Osteocyte (in vitro differentiated cells): Measurements from ENCODE around the gene PARP16. TPM values are rescaled to one million over a fixed set of nuclear protein-coding genes. Genes with fewer than 3 reads are reported as not detected.
"Not testable (repeated sequence)": the region's sequence is repeated elsewhere in the genome, so short reads cannot be mapped to it uniquely, and the experiment has no call there.

Source experiments
- DNase-seq: peaks from one replicate; pipeline ENCODE4 v3.0.0; 2021; ENCODE audit warnings: mixed read lengths; ENCODE audit not compliant: unreplicated experiment; ENCODE audit errors: extremely low spot score
- H3K27ac Mint-ChIP-seq: one replicate; pipeline ENCODE4 v1.8.0; 2021; ENCODE audit warnings: mild to moderate bottlenecking, mixed read lengths; ENCODE audit not compliant: unreplicated experiment
- H3K27me3 Mint-ChIP-seq: one replicate; pipeline ENCODE4 v1.8.0; 2021; ENCODE audit warnings: mixed read lengths; ENCODE audit not compliant: unreplicated experiment
- H3K36me3 Mint-ChIP-seq: one replicate; pipeline ENCODE4 v1.8.0; 2021; ENCODE audit warnings: mixed read lengths; ENCODE audit not compliant: unreplicated experiment
- H3K4me1 Mint-ChIP-seq: one replicate; pipeline ENCODE4 v1.8.0; 2021; ENCODE audit warnings: mixed read lengths; ENCODE audit not compliant: unreplicated experiment
- H3K4me3 Mint-ChIP-seq: one replicate; pipeline ENCODE4 v1.8.0; 2021; ENCODE audit warnings: mild to moderate bottlenecking, moderate library complexity, mixed read lengths; ENCODE audit not compliant: unreplicated experiment
- H3K9me3 Mint-ChIP-seq: one replicate; pipeline ENCODE4 v1.8.0; 2021; ENCODE audit warnings: mixed read lengths; ENCODE audit not compliant: unreplicated experiment
- total RNA-seq: library from RNA; stranded (reverse); gene quantifications from 2 replicates; pipeline ENCODE4 v1.2.1, GENCODE V29; 2021
- TF ChIP-seq, protein P1 (sequence below): fragments of 200-600 bp; sonication (generic); IDR thresholded peaks from 2 replicates; pipeline ENCODE4 v1.5.0; 2021; ENCODE audit warnings: antibody characterized with exemption, mild to moderate bottlenecking, moderate library complexity

The PARP16 gene
- total RNA-seq, 1 donor from 2014 or later: 9.5 TPM

DNA sequence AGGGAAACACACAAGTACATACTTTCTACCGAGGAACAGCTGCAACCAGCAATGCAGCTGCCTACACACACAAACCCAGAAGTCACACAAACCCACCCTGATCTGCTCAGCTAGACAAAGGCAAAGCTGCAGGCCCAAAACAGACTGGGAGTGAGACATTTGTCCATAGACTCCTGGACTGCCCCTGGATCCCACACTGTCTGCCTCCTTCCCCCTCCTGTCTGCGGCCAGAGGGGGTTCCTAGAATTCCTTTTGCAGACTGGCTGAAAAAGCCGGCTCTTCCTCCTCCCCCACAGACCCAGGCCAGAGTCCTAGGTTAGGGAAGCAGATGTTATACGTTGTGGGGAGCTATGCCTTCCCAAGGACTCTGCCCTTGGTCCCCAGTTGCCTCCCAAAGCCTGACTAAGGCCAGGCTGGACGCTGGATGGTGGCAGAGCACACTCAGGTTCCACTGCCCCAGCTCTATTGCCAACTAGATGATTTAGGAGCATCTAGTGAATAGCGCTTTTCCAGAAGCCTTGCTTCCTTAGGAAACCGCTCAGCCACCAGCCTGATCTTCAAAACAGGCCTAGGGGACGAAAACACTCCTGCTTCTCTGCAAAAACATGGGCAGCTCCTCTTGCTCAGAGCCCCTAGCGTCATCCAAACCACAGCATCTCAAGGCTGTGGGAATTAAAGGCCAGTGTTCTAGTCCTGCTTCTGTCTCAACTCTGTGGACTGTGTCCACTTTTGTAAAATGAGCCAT, 38.0 kb downstream of the PARP16 start:
- peaks cover 8% of the 10 kb centered on the region for H3K36me3 Mint-ChIP-seq

DNA sequence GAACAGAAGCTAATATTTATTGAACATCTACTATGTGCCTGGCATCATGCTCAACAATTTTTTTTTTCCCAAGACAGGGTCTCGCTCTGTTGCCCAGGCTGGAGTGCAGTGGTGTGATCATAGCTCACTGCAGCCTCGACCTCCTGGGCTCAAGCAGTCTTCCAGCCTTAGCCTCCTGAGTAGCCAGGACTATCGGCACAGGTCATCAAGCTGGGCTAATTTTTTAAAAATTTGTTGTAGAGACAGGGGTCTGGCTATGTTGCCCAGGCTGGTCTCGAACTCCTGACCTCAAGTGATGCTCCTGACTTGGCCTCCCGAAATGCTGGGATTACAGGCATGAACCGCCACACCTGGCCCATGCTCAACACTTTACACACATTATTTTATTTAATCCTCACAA, 39.7 kb downstream of the PARP16 start:
- H3K9me3 Mint-ChIP-seq: peaks cover 4% of the 10 kb centered on the region
- H3K4me1 Mint-ChIP-seq: no peaks in the 10 kb centered on the region
- H3K27me3 Mint-ChIP-seq: no peaks in the 10 kb centered on the region
- DNase-seq: no peak
- peaks cover 5% of the 10 kb centered on the region for H3K36me3 Mint-ChIP-seq
- H3K27ac Mint-ChIP-seq: no peak overlapping the region
- H3K4me3 Mint-ChIP-seq: no peak overlapping the region
- TF ChIP-seq, protein P1, sequence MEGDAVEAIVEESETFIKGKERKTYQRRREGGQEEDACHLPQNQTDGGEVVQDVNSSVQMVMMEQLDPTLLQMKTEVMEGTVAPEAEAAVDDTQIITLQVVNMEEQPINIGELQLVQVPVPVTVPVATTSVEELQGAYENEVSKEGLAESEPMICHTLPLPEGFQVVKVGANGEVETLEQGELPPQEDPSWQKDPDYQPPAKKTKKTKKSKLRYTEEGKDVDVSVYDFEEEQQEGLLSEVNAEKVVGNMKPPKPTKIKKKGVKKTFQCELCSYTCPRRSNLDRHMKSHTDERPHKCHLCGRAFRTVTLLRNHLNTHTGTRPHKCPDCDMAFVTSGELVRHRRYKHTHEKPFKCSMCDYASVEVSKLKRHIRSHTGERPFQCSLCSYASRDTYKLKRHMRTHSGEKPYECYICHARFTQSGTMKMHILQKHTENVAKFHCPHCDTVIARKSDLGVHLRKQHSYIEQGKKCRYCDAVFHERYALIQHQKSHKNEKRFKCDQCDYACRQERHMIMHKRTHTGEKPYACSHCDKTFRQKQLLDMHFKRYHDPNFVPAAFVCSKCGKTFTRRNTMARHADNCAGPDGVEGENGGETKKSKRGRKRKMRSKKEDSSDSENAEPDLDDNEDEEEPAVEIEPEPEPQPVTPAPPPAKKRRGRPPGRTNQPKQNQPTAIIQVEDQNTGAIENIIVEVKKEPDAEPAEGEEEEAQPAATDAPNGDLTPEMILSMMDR: no peak

More for the DNA sequence above, 38.0 kb downstream of the PARP16 start:
- Mint-ChIP-seq H3K9me3 (peaks cover 4% of the 10 kb centered on the region), H3K4me3 (no peak overlapping the region), H3K27ac (no peak overlapping the region), H3K27me3 (no peaks in the 10 kb centered on the region), H3K4me1 (no peaks in the 10 kb centered on the region)
- DNase-seq: no peak
- TF ChIP-seq, protein P1: no peak

DNA sequence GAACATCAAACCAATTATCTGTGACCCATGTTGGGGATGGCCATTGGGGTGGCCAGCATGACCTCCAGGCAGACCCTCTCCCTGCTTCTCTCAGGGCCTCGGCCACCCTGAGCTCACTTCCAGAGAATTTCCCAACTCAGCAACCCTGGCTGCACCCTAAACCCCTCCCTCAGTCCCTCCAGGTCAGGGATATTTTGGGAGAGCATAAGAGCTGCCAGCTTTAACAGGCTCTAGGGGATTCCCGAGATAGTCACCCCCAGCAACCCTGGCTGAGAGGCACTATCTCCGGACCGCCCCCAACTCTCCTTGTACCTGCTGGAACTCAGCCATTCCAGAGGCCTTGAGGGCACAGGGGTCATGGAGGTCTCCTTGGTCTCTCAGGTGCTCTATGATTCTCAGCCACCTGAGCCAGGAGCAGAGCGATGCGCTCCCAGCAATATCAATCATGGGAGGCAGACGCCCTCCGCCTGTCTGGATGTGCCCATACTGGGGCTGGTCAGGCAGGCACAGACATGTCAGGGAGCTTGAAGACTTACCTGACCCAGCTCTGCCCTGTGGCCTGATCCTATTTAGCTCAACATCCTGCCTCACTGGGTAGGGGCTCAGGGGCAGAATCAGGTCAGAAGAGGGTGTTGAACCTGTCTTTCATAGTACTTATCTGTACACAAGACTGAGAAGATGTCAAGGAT, 40.5 kb downstream of the PARP16 start:
- no peak for DNase-seq
- Mint-ChIP-seq H3K27ac (no peak overlapping the region), H3K27me3 (no peaks in the 10 kb centered on the region), H3K4me3 (no peak overlapping the region), H3K9me3 (peaks cover 4% of the 10 kb centered on the region), H3K36me3 (peaks cover 5% of the 10 kb centered on the region), H3K4me1 (no peaks in the 10 kb centered on the region)
- TF ChIP-seq, protein P1: no peak

DNA sequence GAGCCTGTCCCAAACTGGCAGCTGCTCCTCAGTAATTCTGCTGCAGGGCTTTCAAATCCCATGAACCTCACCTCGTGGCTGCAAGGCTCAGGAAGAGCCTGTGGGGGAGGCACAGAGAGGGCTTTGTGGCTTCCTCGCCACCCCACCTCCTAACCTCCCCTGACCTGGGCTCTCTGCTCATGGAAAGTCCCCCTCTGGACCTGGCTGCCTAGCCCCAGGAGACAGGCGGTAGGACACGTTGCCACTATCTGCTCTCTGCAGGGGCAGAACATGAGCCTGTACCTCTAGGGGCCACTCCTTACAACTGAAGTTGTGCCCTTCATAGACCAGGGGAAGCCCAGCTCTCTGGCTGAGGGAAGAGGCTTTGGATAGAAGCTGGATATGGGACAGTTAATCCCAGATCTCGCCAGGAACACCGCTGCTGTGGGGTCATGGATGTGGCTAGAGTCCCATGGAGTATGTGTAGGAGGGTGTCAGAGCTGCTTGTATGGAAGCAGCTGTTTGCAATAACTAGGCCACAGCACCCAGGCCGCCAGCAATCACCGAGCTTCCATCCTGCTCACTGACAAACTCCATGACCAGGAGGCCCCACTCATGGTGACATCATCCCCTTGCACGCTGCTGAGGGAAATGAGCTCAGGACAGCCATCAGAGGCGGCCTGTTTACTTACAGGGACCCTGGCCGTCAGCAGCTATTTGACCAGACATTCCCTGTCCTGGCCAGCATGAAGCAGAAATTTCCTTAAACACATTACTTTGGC, 41.4 kb downstream of the PARP16 start:
- H3K4me1 Mint-ChIP-seq: no peaks in the 10 kb centered on the region
- no peaks in the 10 kb centered on the region for H3K27me3 Mint-ChIP-seq
- TF ChIP-seq, protein P1: no peak
- DNase-seq: no peak
- H3K27ac Mint-ChIP-seq: no peak overlapping the region
- H3K4me3 Mint-ChIP-seq: no peak overlapping the region
- peaks cover 4% of the 10 kb centered on the region for H3K9me3 Mint-ChIP-seq
- H3K36me3 Mint-ChIP-seq: peaks cover 5% of the 10 kb centered on the region

DNA sequence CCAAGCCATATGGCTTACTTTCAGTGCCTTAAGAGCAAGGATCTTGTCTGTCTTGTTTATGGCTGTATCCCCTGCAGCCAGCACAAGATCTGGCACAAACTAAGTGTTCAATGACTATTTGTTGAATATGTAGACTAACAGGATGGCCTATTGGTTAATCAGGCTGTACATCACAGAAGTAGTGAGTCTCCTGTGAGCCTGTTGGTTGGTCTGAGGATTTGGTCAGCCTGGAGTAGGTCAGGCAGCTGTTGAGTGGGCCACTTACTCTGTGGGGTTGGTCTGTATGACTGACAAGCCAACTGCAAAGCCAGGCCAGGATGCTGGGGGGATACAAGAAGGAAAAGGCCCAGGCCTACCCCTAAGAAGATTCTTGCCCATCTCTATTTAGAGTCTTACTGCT, 42.0 kb downstream of the PARP16 start:
- H3K27ac Mint-ChIP-seq: no peak overlapping the region
- TF ChIP-seq, protein P1: no peak
- no peaks in the 10 kb centered on the region for H3K27me3 Mint-ChIP-seq
- no peak for DNase-seq
- peaks cover 4% of the 10 kb centered on the region for H3K9me3 Mint-ChIP-seq
- no peaks in the 10 kb centered on the region for H3K4me1 Mint-ChIP-seq
- no peak overlapping the region for H3K4me3 Mint-ChIP-seq
- H3K36me3 Mint-ChIP-seq: peaks cover 5% of the 10 kb centered on the region

DNA sequence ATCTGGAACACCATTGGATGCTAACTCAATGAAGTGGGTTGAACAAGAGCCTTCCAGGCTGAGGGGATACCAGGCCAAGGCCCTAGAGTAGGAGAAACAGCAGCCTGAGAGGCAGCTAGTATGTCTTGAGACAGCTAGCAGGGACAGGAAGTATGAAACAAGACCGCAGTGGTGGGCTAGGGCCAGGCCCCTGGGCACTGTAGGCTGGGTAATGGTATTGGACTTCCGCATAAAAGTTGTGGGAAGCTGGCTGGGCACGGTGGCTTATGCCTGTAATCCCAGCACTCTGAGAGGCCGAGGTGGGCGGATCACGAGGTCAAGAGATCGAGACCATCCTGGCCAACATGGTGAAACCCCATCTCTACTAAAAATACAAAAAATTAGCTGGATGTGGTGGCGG, 50.2 kb downstream of the PARP16 start:
- not testable (repeated sequence) for H3K4me3 Mint-ChIP-seq, H3K27ac Mint-ChIP-seq, H3K9me3 Mint-ChIP-seq, DNase-seq, H3K4me1 Mint-ChIP-seq, H3K36me3 Mint-ChIP-seq, H3K27me3 Mint-ChIP-seq
